Muscle of arm (tissue), 12 donors: Measurements from ENCODE around the gene ST6GALNAC4. TPM values are rescaled to one million over a fixed set of nuclear protein-coding genes. Genes with fewer than 3 reads are reported as not detected.
"Not testable (repeated sequence)": the region's sequence is repeated elsewhere in the genome, so short reads cannot be mapped to it uniquely, and the experiment has no call there.

Experiments
- DNase-seq: peaks from one replicate; pipeline ENCODE4 v3.0.0-alpha.2; 2013
- polyA plus RNA-seq, 12 donors: library from polyadenylated mRNA; unstranded; fragments of 120-200 nt; gene quantifications; one replicate each; pipeline ENCODE4 v1.2.1, GENCODE V29; 2013; ENCODE audit not compliant: insufficient read length in 12 of 12

Gene ST6GALNAC4
- polyA plus RNA-seq, 12 donors: 20.8 to 50.5 (median 32.7) TPM; not detected in 1

- DNase-seq: no peak
These were observed 43.0 kb downstream of the ST6GALNAC4 start for GRCh38 chr9:127873886-127874285.

GRCh38 chr9:127873223-127873691 is 43.6 kb downstream of the ST6GALNAC4 start:
- DNase-seq: no peak

- DNase-seq: no peak
These were observed 44.2 kb downstream of the ST6GALNAC4 start for GRCh38 chr9:127872369-127873222.

GRCh38 chr9:127871531-127871930 is 45.3 kb downstream of the ST6GALNAC4 start:
- DNase-seq: no peak

GRCh38 chr9:127870887-127871286 is 46.0 kb downstream of the ST6GALNAC4 start:
- no peak for DNase-seq

- DNase-seq: not testable (repeated sequence)
These were observed 46.7 kb downstream of the ST6GALNAC4 start for GRCh38 chr9:127870153-127870491.

- DNase-seq: peak; percentile 84
These were observed 47.3 kb downstream of the ST6GALNAC4 start for GRCh38 chr9:127869310-127870152.

- DNase-seq: no peak
These were observed 48.5 kb downstream of the ST6GALNAC4 start for GRCh38 chr9:127868278-127868902.

- DNase-seq: no peak
These were observed 49.2 kb downstream of the ST6GALNAC4 start for GRCh38 chr9:127867356-127868277.

GRCh38 chr9:127866535-127866934 is 50.3 kb downstream of the ST6GALNAC4 start:
- DNase-seq: no peak

- no peak for DNase-seq
These were observed 51.0 kb downstream of the ST6GALNAC4 start for GRCh38 chr9:127865645-127866464.

- DNase-seq: no peak
These were observed 53.6 kb downstream of the ST6GALNAC4 start for GRCh38 chr9:127863191-127863621.

- no peak for DNase-seq
These were observed 54.5 kb downstream of the ST6GALNAC4 start for GRCh38 chr9:127862075-127863011.

GRCh38 chr9:127860779-127861178 is 56.1 kb downstream of the ST6GALNAC4 start:
- DNase-seq: no peak

- no peak for DNase-seq
These were observed 56.6 kb downstream of the ST6GALNAC4 start for GRCh38 chr9:127860260-127860659.

- no peak for DNase-seq
These were observed 58.8 kb downstream of the ST6GALNAC4 start for GRCh38 chr9:127858041-127858512.
